NCI-H1105 (cell line): ENCODE results near the gene GALNTL6.
"Not testable (repeated sequence)": the region's sequence is repeated elsewhere in the genome, so short reads cannot be mapped to it uniquely, and the experiment has no call there.

Experiments used
- DNase-seq: peaks from one replicate; lab custom pipeline; 2025; lab: John Stamatoyannopoulos, UW

Gene GALNTL6

GRCh38 chr4:173019664-173020063 is 1206.5 kb downstream of the GALNTL6 start:
- no peak for DNase-seq

DNA sequence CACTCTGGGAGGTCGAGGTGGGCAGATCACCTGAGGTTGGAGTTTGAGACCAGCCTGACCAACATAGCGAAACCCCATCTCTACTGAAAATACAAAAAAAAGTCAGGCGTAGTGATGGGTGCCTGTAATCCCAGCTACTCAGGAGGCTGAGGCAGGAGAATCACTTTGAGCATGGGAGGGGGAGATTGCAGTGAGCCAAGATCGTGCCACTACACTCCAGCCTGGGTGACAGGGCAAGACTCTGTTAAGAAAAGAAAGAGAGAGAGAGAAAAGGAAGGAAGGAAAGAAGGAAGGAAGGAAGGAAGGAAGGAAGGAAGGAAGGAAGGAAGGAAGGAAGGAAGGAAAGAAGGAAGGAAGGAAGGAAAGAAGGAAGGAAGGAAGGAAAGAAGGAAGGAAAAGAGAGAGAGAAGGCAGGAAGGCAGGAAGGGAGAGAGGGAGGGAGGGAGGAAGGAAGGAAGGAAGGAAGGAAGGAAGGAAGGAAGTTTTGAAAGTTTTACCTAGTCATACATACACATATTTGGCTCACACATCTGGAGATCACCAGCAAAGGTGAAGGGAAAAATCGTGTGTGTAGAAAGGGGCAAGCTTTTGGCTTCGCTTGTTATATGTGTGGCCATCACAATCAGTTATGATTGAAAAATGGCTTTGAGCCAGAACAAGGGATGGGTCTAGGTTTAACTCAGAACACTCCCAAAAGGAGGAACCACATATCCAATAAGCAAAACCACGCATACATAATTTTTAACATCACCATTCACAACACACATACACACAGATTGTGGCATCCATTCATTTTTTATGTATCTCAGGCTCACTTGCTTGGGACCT is 1208.8 kb downstream of the GALNTL6 start:
- not testable (repeated sequence) for DNase-seq

GRCh38 chr4:173024203-173024602 is 1211.0 kb downstream of the GALNTL6 start:
- no peak for DNase-seq

- DNase-seq = peak; percentile 59
Observed at GRCh38 chr4:173025131-173025530, 1211.9 kb downstream of the GALNTL6 start.

GRCh38 chr4:173037242-173037641 is 1224.0 kb downstream of the GALNTL6 start:
- DNase-seq = no peak

- DNase-seq = no peak
Observed at GRCh38 chr4:173038192-173038896, 1225.1 kb downstream of the GALNTL6 start.

DNA sequence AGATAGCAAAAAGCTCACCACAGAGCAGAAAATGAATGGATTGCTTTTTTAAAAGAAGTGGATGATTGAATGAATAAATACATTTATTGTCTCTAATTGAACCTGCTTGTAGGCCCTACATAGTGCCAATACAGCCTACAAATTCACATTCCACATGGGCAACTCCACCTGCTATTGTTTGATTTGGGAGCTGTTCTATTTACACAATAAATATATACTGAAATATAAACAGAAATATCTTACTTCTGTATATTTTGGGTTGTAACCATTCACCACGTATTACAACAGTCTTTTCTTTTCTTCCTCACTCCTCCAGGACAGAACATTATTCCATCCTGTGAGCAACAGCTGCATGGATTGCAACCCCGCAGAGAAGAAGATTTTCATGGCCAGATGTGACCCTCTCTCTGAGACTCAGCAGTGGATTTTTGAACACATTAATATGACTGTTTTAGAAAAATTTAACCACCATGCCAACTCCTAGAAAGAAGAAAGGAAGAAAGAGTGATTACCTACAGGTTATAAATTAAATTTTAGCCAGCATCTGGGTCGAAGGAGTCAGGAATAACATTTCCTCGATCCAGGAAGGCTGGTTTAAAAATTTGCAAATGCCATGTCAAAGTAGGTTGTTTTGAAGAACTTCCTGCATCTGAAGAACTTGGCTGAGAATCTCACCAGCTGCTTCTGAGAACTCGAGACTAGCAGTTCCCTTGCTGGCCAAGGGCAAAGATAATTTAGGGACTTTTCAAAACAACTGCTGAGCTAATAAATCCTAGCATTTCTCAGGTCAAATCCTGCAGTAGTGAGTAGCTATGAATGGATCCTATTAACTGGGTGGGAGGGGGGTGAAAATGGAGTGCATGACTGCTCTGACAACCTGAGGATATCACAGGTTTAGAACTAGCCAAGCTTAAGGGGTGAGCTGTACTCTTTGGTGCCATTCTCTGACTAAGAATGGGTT is 1226.7 kb downstream of the GALNTL6 start:
- no peak for DNase-seq

DNA sequence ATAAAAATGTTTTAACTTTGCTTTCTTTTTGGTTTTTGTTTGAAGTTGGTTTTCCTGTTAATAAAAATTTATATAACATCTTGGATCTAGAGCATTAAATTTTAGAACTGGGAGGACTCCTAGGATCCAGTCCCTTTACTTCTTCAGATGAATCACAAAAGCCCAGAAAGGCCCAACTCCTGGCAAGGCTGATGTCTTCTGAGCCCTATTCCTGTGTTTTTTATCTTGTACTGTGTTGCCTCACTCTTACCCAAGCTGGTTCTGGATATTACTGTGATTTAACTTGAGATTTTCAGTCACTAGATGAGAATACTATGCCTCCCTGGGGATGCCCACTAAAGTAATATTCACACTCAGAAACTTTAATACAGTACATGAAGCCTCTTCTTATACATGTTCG is 1228.3 kb downstream of the GALNTL6 start:
- no peak for DNase-seq

DNA sequence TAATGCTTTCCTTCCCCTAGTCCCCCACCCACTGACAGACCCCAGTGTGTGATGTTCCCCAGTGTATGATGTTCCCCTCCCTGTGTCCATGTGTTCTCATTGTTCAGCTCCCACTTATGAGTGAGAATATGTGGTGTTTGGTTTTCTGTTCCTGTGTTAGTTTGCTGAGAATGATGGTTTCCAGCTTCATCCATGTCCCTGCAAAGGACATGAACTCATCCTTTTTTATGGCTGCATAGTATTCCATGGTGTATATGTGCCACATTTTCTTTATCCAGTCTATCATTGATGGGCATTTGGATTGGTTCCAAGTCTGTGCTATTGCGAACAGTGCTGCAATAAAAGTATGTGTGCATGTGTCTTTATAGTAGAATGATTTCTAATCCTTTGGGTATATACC is 1228.9 kb downstream of the GALNTL6 start:
- DNase-seq = not testable (repeated sequence)

DNA sequence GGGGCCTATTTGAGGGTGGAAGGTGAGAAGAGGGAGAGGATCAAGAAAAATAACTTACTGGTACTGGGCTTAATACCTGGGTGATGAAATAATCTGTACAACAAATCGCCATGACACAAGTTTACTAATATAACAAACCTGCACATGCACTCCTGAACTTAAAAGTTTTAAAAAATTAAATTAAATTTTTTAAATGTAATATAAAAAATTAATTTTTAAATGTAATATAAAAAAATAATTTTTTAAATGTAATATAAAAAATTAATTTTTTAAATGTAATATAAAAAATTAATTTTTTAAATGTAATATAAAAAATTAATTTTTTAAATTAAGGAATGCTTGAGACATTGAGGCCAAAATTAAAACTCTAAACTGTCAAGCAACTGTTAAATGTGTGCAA is 1231.1 kb downstream of the GALNTL6 start:
- DNase-seq = no peak

DNA sequence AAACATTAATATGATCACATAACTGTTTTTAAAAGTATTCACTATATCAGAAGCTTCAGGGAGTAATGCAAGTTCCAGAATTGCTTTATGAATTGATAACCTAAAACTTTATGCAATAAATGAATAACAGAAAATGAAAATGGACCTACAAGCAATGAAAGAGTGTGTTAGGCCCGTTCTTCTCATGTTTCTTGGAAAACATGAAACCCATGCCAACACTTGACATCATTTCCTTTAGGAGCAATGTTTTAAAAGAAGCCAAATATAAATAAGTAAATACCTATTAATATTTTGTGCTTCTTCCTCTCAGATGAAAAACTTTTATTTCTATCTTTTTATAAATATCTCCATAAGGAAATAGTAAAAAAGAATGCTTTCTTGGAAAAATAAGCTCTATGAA is 1232.4 kb downstream of the GALNTL6 start:
- DNase-seq = no peak

- no peak for DNase-seq
Observed at GRCh38 chr4:173046144-173046543, 1232.9 kb downstream of the GALNTL6 start.

DNA sequence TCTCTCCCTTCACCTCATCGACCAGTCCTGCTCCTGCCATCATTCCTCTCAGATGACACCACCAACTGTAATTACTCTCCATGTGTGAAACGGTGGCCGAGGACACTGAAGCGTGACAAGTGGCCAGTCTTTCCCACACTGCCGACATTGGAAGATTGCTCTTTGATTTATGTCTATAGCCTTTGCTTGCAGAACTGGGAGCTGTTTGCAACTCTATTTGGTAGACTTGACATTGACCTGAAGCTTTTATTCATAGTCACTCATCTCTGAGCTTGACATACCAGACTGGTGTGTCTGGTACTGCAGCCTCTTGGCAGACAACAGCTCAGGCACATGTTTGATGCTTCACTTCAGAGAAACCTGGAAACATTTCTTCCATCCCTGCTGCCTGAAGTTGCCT is 1233.6 kb downstream of the GALNTL6 start:
- DNase-seq = peak; percentile 25

DNA sequence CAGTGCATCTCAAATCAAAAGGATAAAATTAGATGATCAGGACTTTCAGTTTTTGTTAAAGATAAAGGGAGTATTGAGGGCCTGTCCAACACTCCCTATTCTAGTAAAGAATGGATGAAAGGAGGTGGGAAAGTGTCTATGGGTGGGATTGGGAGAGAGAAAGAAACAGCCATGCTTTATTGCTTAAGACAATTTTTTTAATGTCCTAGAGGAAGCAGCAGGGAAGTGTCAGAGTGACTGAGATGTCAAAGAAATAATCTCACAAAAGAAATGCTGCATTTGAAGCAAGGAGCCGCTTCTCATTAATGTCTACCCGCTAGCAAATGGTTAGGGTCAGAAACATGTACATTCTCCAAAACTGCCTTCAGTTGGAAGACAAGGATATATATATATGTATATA is 1238.0 kb downstream of the GALNTL6 start:
- no peak for DNase-seq

GRCh38 chr4:173051716-173052115 is 1238.5 kb downstream of the GALNTL6 start:
- DNase-seq = no peak

DNA sequence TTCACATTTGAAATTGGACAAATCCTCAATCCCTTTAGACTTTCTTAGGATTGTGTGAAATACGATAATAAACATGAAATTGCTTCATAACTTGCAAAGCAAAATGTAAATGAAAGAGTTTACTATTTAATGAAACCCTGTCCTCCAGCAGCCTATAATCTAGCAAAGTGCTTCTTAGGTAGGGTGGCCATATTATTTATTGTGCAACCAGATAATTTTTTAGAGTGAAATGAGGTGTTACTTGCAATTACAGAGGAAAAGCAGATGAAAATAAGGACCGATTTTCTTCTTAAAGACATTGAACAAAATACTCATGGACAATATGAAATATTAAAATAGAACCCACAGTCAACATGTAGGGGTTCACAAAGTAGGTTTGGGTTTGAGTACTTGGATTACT is 1239.2 kb downstream of the GALNTL6 start:
- no peak for DNase-seq

DNA sequence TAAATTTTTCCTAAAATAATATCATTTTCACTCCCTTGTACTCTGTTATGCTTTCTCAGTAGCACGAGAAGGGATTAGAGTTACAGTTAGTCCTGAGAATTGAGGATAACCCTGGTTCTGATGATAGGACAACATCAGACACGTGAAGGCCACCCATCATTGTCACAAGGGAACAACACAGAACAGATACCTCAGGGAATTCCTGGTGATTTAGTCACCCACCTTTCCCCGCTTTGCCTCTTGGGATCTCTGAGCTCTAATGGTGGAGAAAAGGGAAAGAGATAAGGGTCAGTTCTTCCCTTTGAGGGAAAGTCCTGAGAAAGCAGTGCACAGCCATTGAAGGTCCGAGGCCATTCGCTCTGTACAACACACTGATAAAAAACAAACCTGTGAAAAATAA is 1243.1 kb downstream of the GALNTL6 start:
- no peak for DNase-seq

DNA sequence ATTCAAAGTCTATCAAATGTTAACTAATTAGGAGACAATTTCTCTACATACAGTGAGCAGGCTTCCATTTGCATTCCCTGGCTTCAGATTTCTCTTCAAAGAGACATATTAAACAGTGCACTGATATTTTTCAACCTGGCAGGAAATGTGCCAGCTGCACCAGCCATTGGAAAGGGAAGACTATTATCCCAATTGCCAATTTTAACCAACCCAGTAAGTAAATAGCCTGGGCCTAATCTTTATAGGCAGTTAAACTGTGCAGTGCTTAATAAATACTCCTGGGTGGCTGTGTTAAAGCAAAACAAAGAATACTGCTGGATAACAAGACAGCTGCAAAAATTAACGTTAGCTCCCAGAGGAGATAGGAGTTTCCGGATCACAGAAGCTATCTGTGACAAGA is 1243.5 kb downstream of the GALNTL6 start:
- DNase-seq = peak; percentile 71

GRCh38 chr4:173057442-173057841 is 1244.2 kb downstream of the GALNTL6 start:
- peak; percentile 44 for DNase-seq

GRCh38 chr4:173057901-173058300 is 1244.7 kb downstream of the GALNTL6 start:
- DNase-seq = no peak

- DNase-seq = no peak
Observed at GRCh38 chr4:173061160-173061559, 1248.0 kb downstream of the GALNTL6 start.

DNA sequence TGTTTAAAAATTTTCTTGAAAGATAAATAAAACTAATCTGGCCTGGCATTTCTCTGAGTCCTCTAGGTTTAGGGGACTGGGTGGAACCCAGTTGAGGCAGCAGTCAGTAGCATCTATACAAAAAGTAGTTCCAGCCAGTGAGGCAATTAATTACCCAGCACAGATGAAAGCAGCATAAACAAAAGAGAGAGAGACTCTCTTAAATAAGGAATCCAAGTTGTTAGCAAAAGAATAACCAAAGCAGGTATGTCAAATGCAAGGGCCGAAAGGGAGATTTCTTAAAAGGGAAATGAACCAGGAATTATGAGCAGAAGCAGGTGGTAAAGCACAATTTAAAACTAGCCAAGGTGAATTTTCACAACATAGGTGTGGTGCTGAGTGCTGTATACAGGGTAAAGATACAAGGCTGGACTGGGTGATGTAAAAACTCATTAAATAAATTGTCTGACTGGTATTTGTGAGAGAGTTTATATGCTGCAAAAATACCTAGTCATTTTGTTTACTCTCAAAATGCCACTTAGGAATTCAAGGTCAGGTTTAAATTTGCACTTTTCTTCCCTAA is 1260.8 kb downstream of the GALNTL6 start:
- no peak for DNase-seq
